ENCODE data around the gene LPGAT1.

DNA sequence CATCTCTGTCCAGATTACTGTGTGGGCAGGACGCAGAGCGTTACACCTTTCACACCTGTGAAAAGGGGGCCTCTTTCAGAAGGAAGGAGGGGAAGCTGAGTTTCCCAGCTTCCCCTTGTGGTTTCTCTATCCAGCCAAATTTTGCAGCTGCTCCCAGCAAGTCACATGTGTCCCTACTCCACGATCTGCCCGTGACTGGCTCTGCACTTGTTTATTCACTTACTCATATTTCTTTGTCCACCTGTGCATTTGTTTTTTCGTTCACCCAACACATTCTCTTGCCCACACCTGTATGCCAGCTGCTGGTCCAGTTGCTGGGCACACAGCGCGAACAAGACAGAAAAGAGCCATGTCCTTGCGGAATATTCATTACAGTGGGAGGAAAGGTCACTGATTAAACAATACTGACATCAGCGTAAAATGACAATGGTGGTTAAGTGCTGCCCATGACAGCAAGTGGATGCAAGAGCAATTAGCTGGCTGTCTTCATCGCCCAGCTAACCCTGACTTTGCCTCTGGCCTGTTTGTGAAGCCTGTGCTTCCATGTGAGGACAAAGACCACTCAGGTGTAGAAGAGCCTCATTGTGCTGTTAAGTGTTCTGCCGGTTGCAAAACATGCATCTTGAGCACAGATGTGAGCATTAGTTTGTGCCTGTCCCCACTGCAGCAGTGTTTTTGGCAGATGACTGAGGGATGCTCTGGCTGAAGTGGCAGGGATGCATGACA lies 126.6 kb downstream of the LPGAT1 start:
- TF ChIP-seq, protein P1, sequence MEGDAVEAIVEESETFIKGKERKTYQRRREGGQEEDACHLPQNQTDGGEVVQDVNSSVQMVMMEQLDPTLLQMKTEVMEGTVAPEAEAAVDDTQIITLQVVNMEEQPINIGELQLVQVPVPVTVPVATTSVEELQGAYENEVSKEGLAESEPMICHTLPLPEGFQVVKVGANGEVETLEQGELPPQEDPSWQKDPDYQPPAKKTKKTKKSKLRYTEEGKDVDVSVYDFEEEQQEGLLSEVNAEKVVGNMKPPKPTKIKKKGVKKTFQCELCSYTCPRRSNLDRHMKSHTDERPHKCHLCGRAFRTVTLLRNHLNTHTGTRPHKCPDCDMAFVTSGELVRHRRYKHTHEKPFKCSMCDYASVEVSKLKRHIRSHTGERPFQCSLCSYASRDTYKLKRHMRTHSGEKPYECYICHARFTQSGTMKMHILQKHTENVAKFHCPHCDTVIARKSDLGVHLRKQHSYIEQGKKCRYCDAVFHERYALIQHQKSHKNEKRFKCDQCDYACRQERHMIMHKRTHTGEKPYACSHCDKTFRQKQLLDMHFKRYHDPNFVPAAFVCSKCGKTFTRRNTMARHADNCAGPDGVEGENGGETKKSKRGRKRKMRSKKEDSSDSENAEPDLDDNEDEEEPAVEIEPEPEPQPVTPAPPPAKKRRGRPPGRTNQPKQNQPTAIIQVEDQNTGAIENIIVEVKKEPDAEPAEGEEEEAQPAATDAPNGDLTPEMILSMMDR (IDR thresholded peaks at IDR 0.05): no peak
- no peak for TF ChIP-seq POLR2A (IDR thresholded peaks at IDR 0.05)

All from thyroid gland (tissue), 4 donors.